ENCODE data around the gene RNPEPL1.

The RNPEPL1 gene

GRCh38 chr2:240563951-240564560 lies 4.2 kb upstream of the RNPEPL1 start:
- DNase-seq (ENCODE audit: low read depth), result no peak
- no peak for TF ChIP-seq POLR2A (IDR thresholded peaks at IDR 0.05; ENCODE audit: extremely low read depth, insufficient read length)
- no peak for TF ChIP-seq MYC (IDR thresholded peaks at IDR 0.05; ENCODE audit: low read depth, low read length)
- TF ChIP-seq MAX (IDR thresholded peaks at IDR 0.05; ENCODE audit: low read depth, low read length), result no peak
- TF ChIP-seq CTCF (IDR thresholded peaks at IDR 0.05; ENCODE audit: low read depth, low read length), result no peak
- H3K4me3 ChIP-seq (ENCODE audit: low read depth, low read length), result no peak overlapping the region

GRCh38 chr2:240564561-240565332 lies 3.5 kb upstream of the RNPEPL1 start:
- no peak for DNase-seq (ENCODE audit: low read depth)
- no peak overlapping the region for H3K4me3 ChIP-seq (ENCODE audit: low read depth, low read length)
- TF ChIP-seq MYC (IDR thresholded peaks at IDR 0.05; ENCODE audit: low read depth, low read length) (no peak), MAX (IDR thresholded peaks at IDR 0.05; ENCODE audit: low read depth, low read length) (no peak), POLR2A (IDR thresholded peaks at IDR 0.05; ENCODE audit: extremely low read depth, insufficient read length) (no peak)

- peak; percentile 20; the same call in 1 of the 2 replicates for TF ChIP-seq MAX (IDR thresholded peaks at IDR 0.05; ENCODE audit: low read depth, low read length)
- no peak for TF ChIP-seq CTCF (IDR thresholded peaks at IDR 0.05; ENCODE audit: low read depth, low read length)
- TF ChIP-seq MYC (IDR thresholded peaks at IDR 0.05; ENCODE audit: low read depth, low read length), result no peak
- no peak for TF ChIP-seq POLR2A (IDR thresholded peaks at IDR 0.05; ENCODE audit: extremely low read depth, insufficient read length)
These were observed 2.7 kb upstream of the RNPEPL1 start for GRCh38 chr2:240565333-240566202.

GRCh38 chr2:240566203-240567136 lies 1.8 kb upstream of the RNPEPL1 start:
- DNase-seq (ENCODE audit: low read depth), result peak; percentile 93
- peak overlapping the region; percentile 38 for H3K4me3 ChIP-seq (ENCODE audit: low read depth, low read length)
- TF ChIP-seq POLR2A (IDR thresholded peaks at IDR 0.05; ENCODE audit: extremely low read depth, insufficient read length), result no peak
- TF ChIP-seq CTCF (IDR thresholded peaks at IDR 0.05; ENCODE audit: low read depth, low read length), result peak; percentile 70

More at GRCh38 chr2:240565333-240566202, 2.7 kb upstream of the RNPEPL1 start:
- peak; percentile 97 for DNase-seq (ENCODE audit: low read depth)
- peak overlapping the region; percentile 38 for H3K4me3 ChIP-seq (ENCODE audit: low read depth, low read length)

- peak; percentile 46 for DNase-seq (ENCODE audit: low read depth)
- H3K4me3 ChIP-seq (ENCODE audit: low read depth, low read length), result peak overlapping the region; percentile 49
- TF ChIP-seq CTCF (IDR thresholded peaks at IDR 0.05; ENCODE audit: low read depth, low read length) (peak; percentile 1), MYC (IDR thresholded peaks at IDR 0.05; ENCODE audit: low read depth, low read length) (no peak)
These were observed 980 bp upstream of the RNPEPL1 start for GRCh38 chr2:240567137-240567871.

Measured in NB4 (cell line).